ENCODE data around the gene AURKA.

The AURKA gene

GRCh38 chr20:56392132-56392880 is at the start of gene AURKA, which contains the start of gene CSTF1:
Gene AURKA, minus strand, starts transcription at chr20:56392215. Its CDS starts 4,018 bp downstream, at chr20:56388197.
Gene CSTF1, plus strand, starts transcription at chr20:56392645. Its CDS starts 2,908 bp downstream, at chr20:56395553.
- DNase-seq = peak; percentile 96

GRCh38 chr20:56440346-56441007 is 48.5 kb upstream of the AURKA start:
- peak; percentile 13 to 23 for DNase-seq

- DNase-seq = peak; percentile 31 to 35
Measured at GRCh38 chr20:56439771-56440291, 47.8 kb upstream of the AURKA start.

GRCh38 chr20:56438284-56438683 is 46.3 kb upstream of the AURKA start:
- DNase-seq = no peak

GRCh38 chr20:56437196-56437960 is 45.4 kb upstream of the AURKA start:
- no peak for DNase-seq

- DNase-seq = no peak
Measured at GRCh38 chr20:56433880-56434255, 41.9 kb upstream of the AURKA start.

GRCh38 chr20:56433221-56433879 is 41.3 kb upstream of the AURKA start:
- no peak for DNase-seq

- no peak for DNase-seq
Measured at GRCh38 chr20:56431471-56431870, 39.5 kb upstream of the AURKA start.

- no peak for DNase-seq
Measured at GRCh38 chr20:56430957-56431356, 38.9 kb upstream of the AURKA start.

GRCh38 chr20:56430461-56430860 is 38.4 kb upstream of the AURKA start:
- no peak for DNase-seq

GRCh38 chr20:56429941-56430340 is 37.9 kb upstream of the AURKA start:
- DNase-seq = no peak

GRCh38 chr20:56429502-56429901 is 37.5 kb upstream of the AURKA start:
- DNase-seq = peak; percentile 32 to 65

- DNase-seq = no peak
Measured at GRCh38 chr20:56428881-56429280, 36.9 kb upstream of the AURKA start.

- no peak for DNase-seq
Measured at GRCh38 chr20:56428410-56428809, 36.4 kb upstream of the AURKA start.

GRCh38 chr20:56427797-56428196 is 35.8 kb upstream of the AURKA start:
- DNase-seq = peak; percentile 57 to 67

- no peak for DNase-seq
Measured at GRCh38 chr20:56426926-56427325, 34.9 kb upstream of the AURKA start.

- DNase-seq = no peak
Measured at GRCh38 chr20:56426026-56426425, 34.0 kb upstream of the AURKA start.

- DNase-seq = no peak
Measured at GRCh38 chr20:56424931-56425330, 32.9 kb upstream of the AURKA start.

GRCh38 chr20:56423886-56424285 is 31.9 kb upstream of the AURKA start:
- no peak for DNase-seq

- DNase-seq = no peak
Measured at GRCh38 chr20:56423211-56423610, 31.2 kb upstream of the AURKA start.

GRCh38 chr20:56422824-56423189 is 30.8 kb upstream of the AURKA start:
- DNase-seq = no peak

- peak; percentile 70 to 75 for DNase-seq
Measured at GRCh38 chr20:56422076-56422823, 30.2 kb upstream of the AURKA start.

Data from Kasumi-1 (cell line).